ENCODE measurements around the gene ECSIT.
"Not testable (repeated sequence)": the region's sequence is repeated elsewhere in the genome, so short reads cannot be mapped to it uniquely, and the experiment has no call there.

Gene ECSIT

GRCh38 chr19:11475861-11476260 lies 53.1 kb downstream of the ECSIT start:
- Histone ChIP-seq H2BK5ac (ENCODE audit: low read depth, low read length, poor library complexity, severe bottlenecking) (no peak overlapping the region), H3K27me3 (ENCODE audit: control insufficient read depth in 1 of 2, insufficient read depth in 1 of 2, low read length in 2 of 2) (peaks cover 41 to 46% of the 10 kb centered on the region in 2 experiments), H3K14ac (ENCODE audit: low read length in 2 of 2) (no peak overlapping the region), H3K9ac (ENCODE audit: low read length) (no peak overlapping the region), H4K91ac (ENCODE audit: low read length) (no peak overlapping the region), H3K4me3 (ENCODE audit: insufficient read depth in 1 of 2, low read depth in 1 of 2, low read length in 2 of 2) (no peak overlapping the region), H3K4me2 (ENCODE audit: low read length, poor library complexity, severe bottlenecking) (no peak overlapping the region), H3K79me1 (replicated peaks; ENCODE audit: low read length, poor library complexity, severe bottlenecking) (no peaks in the 10 kb centered on the region), H2BK12ac (ENCODE audit: low read length in 2 of 2) (no peak overlapping the region), H3K4ac (ENCODE audit: low read depth in 1 of 2, low read length in 2 of 2) (no peak overlapping the region), H2BK120ac (ENCODE audit: low read depth, low read length) (no peak overlapping the region), H3K36me3 (ENCODE audit: control insufficient read depth in 1 of 2, insufficient read depth in 2 of 2, low read depth in 1 of 2, low read length in 2 of 2) (no peaks in the 10 kb centered on the region), H2AFZ (ENCODE audit: low read depth, low read length) (no peak overlapping the region), H3K27ac (ENCODE audit: low read length, poor library complexity, severe bottlenecking) (no peak overlapping the region), H3K9me3 (ENCODE audit: control insufficient read depth, low read length) (no peaks in the 10 kb centered on the region), H3K18ac (ENCODE audit: low read depth in 1 of 2, low read length in 2 of 2) (no peak overlapping the region), H3K23ac (ENCODE audit: low read length in 2 of 2) (no peak overlapping the region), H3K4me1 (ENCODE audit: control insufficient read depth, insufficient read depth, low read depth, low read length) (peaks cover 9% of the 10 kb centered on the region), H2AK5ac (ENCODE audit: low read length, severe bottlenecking) (no peak overlapping the region), H4K8ac (ENCODE audit: low read length) (no peak overlapping the region), H2BK15ac (ENCODE audit: low read depth, poor library complexity, severe bottlenecking) (no peak overlapping the region)
- DNase-seq = no peak
- WGBS = 94% methylated on average over 8 of the region's 8 CpGs

- H3K9me3 ChIP-seq (ENCODE audit: control insufficient read depth, low read length); H3K79me1 ChIP-seq (replicated peaks; ENCODE audit: low read length, poor library complexity, severe bottlenecking); H3K9ac ChIP-seq (ENCODE audit: low read length); H3K36me3 ChIP-seq (ENCODE audit: control insufficient read depth in 1 of 2, insufficient read depth in 2 of 2, low read depth in 1 of 2, low read length in 2 of 2); H4K8ac ChIP-seq (ENCODE audit: low read length); H4K91ac ChIP-seq (ENCODE audit: low read length); H3K4me1 ChIP-seq (ENCODE audit: control insufficient read depth, insufficient read depth, low read depth, low read length); H3K18ac ChIP-seq (ENCODE audit: low read depth in 1 of 2, low read length in 2 of 2); H3K27ac ChIP-seq (ENCODE audit: low read length, poor library complexity, severe bottlenecking); H3K23ac ChIP-seq (ENCODE audit: low read length in 2 of 2); H3K14ac ChIP-seq (ENCODE audit: low read length in 2 of 2); H2BK5ac ChIP-seq (ENCODE audit: low read depth, low read length, poor library complexity, severe bottlenecking); H3K4me3 ChIP-seq (ENCODE audit: insufficient read depth in 1 of 2, low read depth in 1 of 2, low read length in 2 of 2); H2AK5ac ChIP-seq (ENCODE audit: low read length, severe bottlenecking); H2AFZ ChIP-seq (ENCODE audit: low read depth, low read length); H3K4me2 ChIP-seq (ENCODE audit: low read length, poor library complexity, severe bottlenecking); H3K4ac ChIP-seq (ENCODE audit: low read depth in 1 of 2, low read length in 2 of 2); H2BK15ac ChIP-seq (ENCODE audit: low read depth, poor library complexity, severe bottlenecking); H2BK120ac ChIP-seq (ENCODE audit: low read depth, low read length); DNase-seq; H2BK12ac ChIP-seq (ENCODE audit: low read length in 2 of 2): not testable (repeated sequence)
- peaks cover 39 to 42% of the 10 kb centered on the region in 2 experiments for H3K27me3 ChIP-seq (ENCODE audit: control insufficient read depth in 1 of 2, insufficient read depth in 1 of 2, low read length in 2 of 2)
- WGBS = 92% methylated on average over 3 of the region's 3 CpGs
Observed at GRCh38 chr19:11475343-11475742, 53.6 kb downstream of the ECSIT start.

GRCh38 chr19:11473725-11474124 lies 55.2 kb downstream of the ECSIT start:
- no peak overlapping the region for H3K27ac ChIP-seq (ENCODE audit: low read length, poor library complexity, severe bottlenecking)
- no peak overlapping the region for H3K4me3 ChIP-seq (ENCODE audit: insufficient read depth in 1 of 2, low read depth in 1 of 2, low read length in 2 of 2)
- no peak overlapping the region for H2AK5ac ChIP-seq (ENCODE audit: low read length, severe bottlenecking)
- no peaks in the 10 kb centered on the region for H3K9me3 ChIP-seq (ENCODE audit: control insufficient read depth, low read length)
- H3K27me3 ChIP-seq (ENCODE audit: control insufficient read depth in 1 of 2, insufficient read depth in 1 of 2, low read length in 2 of 2) = peaks cover 29 to 31% of the 10 kb centered on the region in 2 experiments
- H2BK5ac ChIP-seq (ENCODE audit: low read depth, low read length, poor library complexity, severe bottlenecking) = no peak overlapping the region
- DNase-seq = no peak
- 86% methylated on average over 4 of the region's 4 CpGs for WGBS
- H2BK120ac ChIP-seq (ENCODE audit: low read depth, low read length) = no peak overlapping the region
- H3K14ac ChIP-seq (ENCODE audit: low read length in 2 of 2) = no peak overlapping the region
- H3K4ac ChIP-seq (ENCODE audit: low read depth in 1 of 2, low read length in 2 of 2) = no peak overlapping the region
- no peak overlapping the region for H4K8ac ChIP-seq (ENCODE audit: low read length)
- H3K4me1 ChIP-seq (ENCODE audit: control insufficient read depth, insufficient read depth, low read depth, low read length) = no peaks in the 10 kb centered on the region
- H3K4me2 ChIP-seq (ENCODE audit: low read length, poor library complexity, severe bottlenecking) = no peak overlapping the region
- H2BK15ac ChIP-seq (ENCODE audit: low read depth, poor library complexity, severe bottlenecking) = no peak overlapping the region
- no peak overlapping the region for H4K91ac ChIP-seq (ENCODE audit: low read length)
- no peak overlapping the region for H3K23ac ChIP-seq (ENCODE audit: low read length in 2 of 2)
- H3K9ac ChIP-seq (ENCODE audit: low read length) = no peak overlapping the region
- no peak overlapping the region for H3K18ac ChIP-seq (ENCODE audit: low read depth in 1 of 2, low read length in 2 of 2)
- no peak overlapping the region for H2BK12ac ChIP-seq (ENCODE audit: low read length in 2 of 2)
- H3K36me3 ChIP-seq (ENCODE audit: control insufficient read depth in 1 of 2, insufficient read depth in 2 of 2, low read depth in 1 of 2, low read length in 2 of 2) = no peaks in the 10 kb centered on the region
- no peak overlapping the region for H2AFZ ChIP-seq (ENCODE audit: low read depth, low read length)
- H3K79me1 ChIP-seq (replicated peaks; ENCODE audit: low read length, poor library complexity, severe bottlenecking) = no peaks in the 10 kb centered on the region

- not testable (repeated sequence) for H2BK120ac ChIP-seq (ENCODE audit: low read depth, low read length); H3K4me3 ChIP-seq (ENCODE audit: insufficient read depth in 1 of 2, low read depth in 1 of 2, low read length in 2 of 2); H2BK12ac ChIP-seq (ENCODE audit: low read length in 2 of 2); H3K14ac ChIP-seq (ENCODE audit: low read length in 2 of 2); H4K91ac ChIP-seq (ENCODE audit: low read length); H3K79me1 ChIP-seq (replicated peaks; ENCODE audit: low read length, poor library complexity, severe bottlenecking); H2BK15ac ChIP-seq (ENCODE audit: low read depth, poor library complexity, severe bottlenecking); H3K9me3 ChIP-seq (ENCODE audit: control insufficient read depth, low read length); H3K18ac ChIP-seq (ENCODE audit: low read depth in 1 of 2, low read length in 2 of 2); H3K4me2 ChIP-seq (ENCODE audit: low read length, poor library complexity, severe bottlenecking); H3K27me3 ChIP-seq (ENCODE audit: control insufficient read depth in 1 of 2, insufficient read depth in 1 of 2, low read length in 2 of 2); H3K23ac ChIP-seq (ENCODE audit: low read length in 2 of 2); H2AFZ ChIP-seq (ENCODE audit: low read depth, low read length); H3K36me3 ChIP-seq (ENCODE audit: control insufficient read depth in 1 of 2, insufficient read depth in 2 of 2, low read depth in 1 of 2, low read length in 2 of 2); H2AK5ac ChIP-seq (ENCODE audit: low read length, severe bottlenecking); H2BK5ac ChIP-seq (ENCODE audit: low read depth, low read length, poor library complexity, severe bottlenecking); H4K8ac ChIP-seq (ENCODE audit: low read length); H3K4ac ChIP-seq (ENCODE audit: low read depth in 1 of 2, low read length in 2 of 2); H3K9ac ChIP-seq (ENCODE audit: low read length); DNase-seq; H3K4me1 ChIP-seq (ENCODE audit: control insufficient read depth, insufficient read depth, low read depth, low read length); H3K27ac ChIP-seq (ENCODE audit: low read length, poor library complexity, severe bottlenecking)
- WGBS = 82% methylated on average over 7 of the region's 8 CpGs
Observed at GRCh38 chr19:11468266-11468845, 60.6 kb downstream of the ECSIT start.

All from mesenchymal stem cell (in vitro differentiated cells and primary cell).